Panc1 (cell line): Measurements from ENCODE around the gene ABLIM2. TPM values are rescaled to one million over a fixed set of nuclear protein-coding genes. Genes with fewer than 3 reads are reported as not detected.

ENCODE experiments used
- ATAC-seq: fragments of 200-7000 bp; cut with Tn5 transposase; 2 replicates; pipeline ENCODE4 v1.9.1; 2020; ENCODE audit warnings: mild to moderate bottlenecking, moderate library complexity
- BruUV-seq: library from RNA; stranded (reverse); fragments of 400-500 nt; replicated peaks from 2 replicates; lab custom pipeline; 2021; lab: Mats Ljungman, UMichigan
- CTCF ChIA-PET: fragments of 300-600 bp; sonication (Branson Sonifier 250); formaldehyde crosslinking; loops from one replicate; lab custom pipeline; 2022; ENCODE audit warnings: antibody characterized with exemption; lab: Charles Lee
- POLR2A ChIA-PET: fragments of 300-600 bp; sonication (Branson Sonifier 250); formaldehyde crosslinking; loops from one replicate; lab custom pipeline; 2022; ENCODE audit warnings: antibody characterized with exemption; lab: Charles Lee
- DNase-seq: peaks from one replicate; pipeline ENCODE4 v3.0.0-alpha.2; 2010; ENCODE audit warnings: low read depth, low spot score
- H3K27ac ChIP-seq: 2 replicates; pipeline ENCODE4 v1.5.1; 2011; ENCODE audit warnings: mild to moderate bottlenecking, low read length, inconsistent platforms
- H3K27me3 ChIP-seq: fragments of 200-500 bp; sonication (Bioruptor generic); 2 replicates; pipeline ENCODE4 v1.6.0; 2014; ENCODE audit warnings: low read length, inconsistent platforms; ENCODE audit not compliant: control insufficient read depth, insufficient read depth
- H3K36me3 ChIP-seq: fragments of 200-500 bp; sonication (Bioruptor generic); 2 replicates; pipeline ENCODE4 v1.5.1; 2014; ENCODE audit warnings: inconsistent platforms, mild to moderate bottlenecking, low read length, moderate library complexity; ENCODE audit not compliant: control insufficient read depth, insufficient read depth
- H3K4me1 ChIP-seq: 2 replicates; pipeline ENCODE4 v1.5.1; 2011; ENCODE audit warnings: inconsistent platforms, mild to moderate bottlenecking, low read length, moderate library complexity; ENCODE audit not compliant: control insufficient read depth, insufficient read depth
- H3K4me3 ChIP-seq, 2 experiments: 2 replicates each; pipeline ENCODE4 v1.5.1; 2011 to 2012; ENCODE audit warnings: low read depth in 2 of 2, low read length in 2 of 2, mild to moderate bottlenecking in 2 of 2, inconsistent platforms in 1 of 2, moderate library complexity in 1 of 2
- H3K9me3 ChIP-seq: fragments of 200-500 bp; sonication (Bioruptor generic); 2 replicates; pipeline ENCODE4 v1.5.1; 2014; ENCODE audit warnings: low read depth, mild to moderate bottlenecking, inconsistent platforms, low read length, moderate library complexity; ENCODE audit not compliant: control insufficient read depth, insufficient read depth
- POLR2AphosphoS5 ChIP-seq: IDR thresholded peaks from 2 replicates; pipeline ENCODE4 v1.6.1; 2012; ENCODE audit warnings: mild to moderate bottlenecking, low read depth, low read length, moderate library complexity
- SIN3A ChIP-seq: IDR thresholded peaks from 2 replicates; pipeline ENCODE4 v1.6.1; 2012; ENCODE audit warnings: low read depth, mild to moderate bottlenecking, low read length, moderate library complexity, borderline replicate concordance; ENCODE audit not compliant: insufficient read depth
- TCF7L2 ChIP-seq: IDR thresholded peaks from 2 replicates; pipeline ENCODE4 v1.6.1; 2011; ENCODE audit warnings: mild to moderate bottlenecking, low read depth, low read length, inconsistent platforms
- in situ Hi-C: cut with HindIII; loops from 2 replicates; pipeline ENCODE4 v1.10.0; 2016; ENCODE audit warnings: low sequenced_read_pairs, low pct_unique_long_range_greater_than_20kb
- intact Hi-C: fragments of 100-400 bp; cut with micrococcal nuclease; formaldehyde crosslinking; loops from one replicate; pipeline ENCODE4 v1.10.0; 2022; ENCODE audit not compliant: unreplicated experiment
- total RNA-seq: library from RNA; stranded (reverse); gene quantifications from one replicate; pipeline ENCODE4 v1.2.1, GENCODE V29; 2021; ENCODE audit not compliant: unreplicated experiment
- TF ChIP-seq, protein P1 (sequence below), 2 experiments: IDR thresholded peaks; 2 replicates each; pipeline ENCODE4 v1.6.1; 2011 to 2012; ENCODE audit warnings: low read depth in 2 of 2, control low read depth in 1 of 2, low read length in 1 of 2, mild to moderate bottlenecking in 1 of 2, moderate library complexity in 1 of 2; ENCODE audit not compliant: insufficient read depth in 1 of 2
- TF ChIP-seq, protein P2 (sequence below): fragments of 450-650 bp; IDR thresholded peaks from 2 replicates; pipeline ENCODE4 v1.5.1; 2017; ENCODE audit warnings: mild to moderate bottlenecking

ABLIM2 gene
- total RNA-seq, 1 experiment from 2014 or later, result 0.64 TPM

DNA sequence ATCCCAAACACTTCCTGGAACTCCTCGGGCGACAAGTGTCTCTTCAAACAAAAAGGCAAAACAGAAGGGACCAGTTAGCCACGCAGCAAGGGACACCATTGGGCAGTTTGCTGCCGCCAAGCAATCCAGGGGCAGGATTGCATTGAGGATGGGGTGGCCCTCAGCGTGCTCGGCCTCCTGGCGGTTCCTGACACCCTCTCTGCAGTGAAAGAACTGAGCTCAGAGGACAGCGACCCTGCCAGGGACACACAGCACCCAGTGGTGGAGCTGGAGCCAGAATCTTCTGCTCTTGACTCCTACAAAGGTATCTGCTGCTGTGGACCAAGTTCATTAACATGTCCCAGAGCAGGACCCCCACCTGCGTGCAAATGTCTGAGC lies 191.6 kb downstream of the ABLIM2 start:
- POLR2A ChIA-PET, result interaction anchor here (0.6 kb wide), 1 partner anchor 14 kb away, joined by 5 read pairs; no protein-coding TSS in a partner anchor
- H3K27me3 ChIP-seq, result no peaks in the 10 kb centered on the region
- CTCF ChIA-PET, result no interaction called here

DNA sequence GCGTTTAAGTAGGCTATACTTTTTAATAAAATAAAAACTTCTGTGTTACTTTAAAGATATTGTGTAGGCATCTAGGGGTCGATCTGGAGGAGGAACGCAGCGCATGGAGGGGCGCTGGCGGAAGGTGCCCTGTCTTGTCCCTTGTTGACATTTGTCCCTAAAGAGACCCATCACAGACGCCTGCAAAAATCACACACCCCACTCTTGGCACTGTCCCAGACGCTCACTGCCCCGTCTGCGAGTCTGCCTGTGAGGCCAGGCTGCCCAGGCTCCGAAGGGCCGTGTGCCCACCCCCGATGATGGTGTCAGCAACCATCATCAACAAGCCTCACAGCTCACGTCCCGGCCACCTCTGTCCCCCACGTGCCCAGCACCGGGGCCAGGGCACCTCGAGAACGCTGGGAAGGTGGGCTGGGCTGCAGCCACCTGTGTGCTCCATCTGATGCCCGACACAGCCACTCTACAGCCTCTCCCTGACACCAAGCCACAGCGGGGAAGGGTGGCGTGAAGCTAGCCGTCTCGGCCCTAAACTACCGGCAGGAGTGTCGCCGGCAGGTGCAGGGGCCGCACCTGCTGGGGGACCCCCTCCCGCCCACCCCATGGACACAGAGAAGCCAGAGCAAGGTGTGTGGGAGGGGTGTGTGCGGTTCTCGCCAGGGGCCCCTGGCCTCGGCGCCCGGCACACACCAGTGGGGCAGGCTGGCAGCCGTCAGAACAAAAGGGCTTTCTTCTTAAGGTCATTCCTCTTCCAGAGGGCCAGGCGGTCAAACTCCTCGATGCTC lies 192.1 kb downstream of the ABLIM2 start:
- Histone ChIP-seq H3K4me1 (peaks cover 78% of the 10 kb centered on the region), H3K36me3 (no peaks in the 10 kb centered on the region), H3K27ac (peak overlapping the region; percentile 85), H3K9me3 (no peaks in the 10 kb centered on the region), H3K4me3 (no peak overlapping the region), H3K27me3 (no peaks in the 10 kb centered on the region)
- no peak for ATAC-seq
- no TSS peak for BruUV-seq
- in situ Hi-C loops, result no loop called here
- ChIA-PET POLR2A (no interaction called here), CTCF (no interaction called here)
- intact Hi-C loops, result no loop called here
- TF ChIP-seq, protein P1, sequence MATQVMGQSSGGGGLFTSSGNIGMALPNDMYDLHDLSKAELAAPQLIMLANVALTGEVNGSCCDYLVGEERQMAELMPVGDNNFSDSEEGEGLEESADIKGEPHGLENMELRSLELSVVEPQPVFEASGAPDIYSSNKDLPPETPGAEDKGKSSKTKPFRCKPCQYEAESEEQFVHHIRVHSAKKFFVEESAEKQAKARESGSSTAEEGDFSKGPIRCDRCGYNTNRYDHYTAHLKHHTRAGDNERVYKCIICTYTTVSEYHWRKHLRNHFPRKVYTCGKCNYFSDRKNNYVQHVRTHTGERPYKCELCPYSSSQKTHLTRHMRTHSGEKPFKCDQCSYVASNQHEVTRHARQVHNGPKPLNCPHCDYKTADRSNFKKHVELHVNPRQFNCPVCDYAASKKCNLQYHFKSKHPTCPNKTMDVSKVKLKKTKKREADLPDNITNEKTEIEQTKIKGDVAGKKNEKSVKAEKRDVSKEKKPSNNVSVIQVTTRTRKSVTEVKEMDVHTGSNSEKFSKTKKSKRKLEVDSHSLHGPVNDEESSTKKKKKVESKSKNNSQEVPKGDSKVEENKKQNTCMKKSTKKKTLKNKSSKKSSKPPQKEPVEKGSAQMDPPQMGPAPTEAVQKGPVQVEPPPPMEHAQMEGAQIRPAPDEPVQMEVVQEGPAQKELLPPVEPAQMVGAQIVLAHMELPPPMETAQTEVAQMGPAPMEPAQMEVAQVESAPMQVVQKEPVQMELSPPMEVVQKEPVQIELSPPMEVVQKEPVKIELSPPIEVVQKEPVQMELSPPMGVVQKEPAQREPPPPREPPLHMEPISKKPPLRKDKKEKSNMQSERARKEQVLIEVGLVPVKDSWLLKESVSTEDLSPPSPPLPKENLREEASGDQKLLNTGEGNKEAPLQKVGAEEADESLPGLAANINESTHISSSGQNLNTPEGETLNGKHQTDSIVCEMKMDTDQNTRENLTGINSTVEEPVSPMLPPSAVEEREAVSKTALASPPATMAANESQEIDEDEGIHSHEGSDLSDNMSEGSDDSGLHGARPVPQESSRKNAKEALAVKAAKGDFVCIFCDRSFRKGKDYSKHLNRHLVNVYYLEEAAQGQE (IDR thresholded peaks at IDR 0.05; ENCODE audit: insufficient read depth in 1 of 2, low read depth in 2 of 2, low read length in 1 of 2), result no peak
- TF ChIP-seq POLR2AphosphoS5 (no peak), TCF7L2 (no peak), SIN3A (no peak)
- TF ChIP-seq, protein P2, sequence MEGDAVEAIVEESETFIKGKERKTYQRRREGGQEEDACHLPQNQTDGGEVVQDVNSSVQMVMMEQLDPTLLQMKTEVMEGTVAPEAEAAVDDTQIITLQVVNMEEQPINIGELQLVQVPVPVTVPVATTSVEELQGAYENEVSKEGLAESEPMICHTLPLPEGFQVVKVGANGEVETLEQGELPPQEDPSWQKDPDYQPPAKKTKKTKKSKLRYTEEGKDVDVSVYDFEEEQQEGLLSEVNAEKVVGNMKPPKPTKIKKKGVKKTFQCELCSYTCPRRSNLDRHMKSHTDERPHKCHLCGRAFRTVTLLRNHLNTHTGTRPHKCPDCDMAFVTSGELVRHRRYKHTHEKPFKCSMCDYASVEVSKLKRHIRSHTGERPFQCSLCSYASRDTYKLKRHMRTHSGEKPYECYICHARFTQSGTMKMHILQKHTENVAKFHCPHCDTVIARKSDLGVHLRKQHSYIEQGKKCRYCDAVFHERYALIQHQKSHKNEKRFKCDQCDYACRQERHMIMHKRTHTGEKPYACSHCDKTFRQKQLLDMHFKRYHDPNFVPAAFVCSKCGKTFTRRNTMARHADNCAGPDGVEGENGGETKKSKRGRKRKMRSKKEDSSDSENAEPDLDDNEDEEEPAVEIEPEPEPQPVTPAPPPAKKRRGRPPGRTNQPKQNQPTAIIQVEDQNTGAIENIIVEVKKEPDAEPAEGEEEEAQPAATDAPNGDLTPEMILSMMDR, result no peak
- no peak for DNase-seq

More for the DNA sequence above, 191.6 kb downstream of the ABLIM2 start:
- Histone ChIP-seq H3K4me1 (peaks cover 80% of the 10 kb centered on the region), H3K36me3 (no peaks in the 10 kb centered on the region), H3K27ac (peak overlapping the region; percentile 85), H3K4me3 (no peak overlapping the region), H3K9me3 (no peaks in the 10 kb centered on the region)
- no TSS peak for BruUV-seq
- in situ Hi-C loops (no loop called here), intact Hi-C loops (no loop called here)
- no peak for TF ChIP-seq TCF7L2
- TF ChIP-seq, protein P1 (IDR thresholded peaks at IDR 0.05; ENCODE audit: insufficient read depth in 1 of 2, low read depth in 2 of 2, low read length in 1 of 2), result no peak
- TF ChIP-seq SIN3A, result no peak
- no peak for TF ChIP-seq POLR2AphosphoS5
- TF ChIP-seq, protein P2, result no peak
- DNase-seq (no peak), ATAC-seq (no peak)
